CD4-positive, alpha-beta T cell treated with Interferon alpha-2 for 1 hour (primary cell): ENCODE results near the gene DCLK1.

Experiments used
- DNase-seq, 2 donors: peaks; one replicate each; pipeline ENCODE4 v3.0.0-alpha.2; 2020 to 2022

Gene DCLK1

DNA sequence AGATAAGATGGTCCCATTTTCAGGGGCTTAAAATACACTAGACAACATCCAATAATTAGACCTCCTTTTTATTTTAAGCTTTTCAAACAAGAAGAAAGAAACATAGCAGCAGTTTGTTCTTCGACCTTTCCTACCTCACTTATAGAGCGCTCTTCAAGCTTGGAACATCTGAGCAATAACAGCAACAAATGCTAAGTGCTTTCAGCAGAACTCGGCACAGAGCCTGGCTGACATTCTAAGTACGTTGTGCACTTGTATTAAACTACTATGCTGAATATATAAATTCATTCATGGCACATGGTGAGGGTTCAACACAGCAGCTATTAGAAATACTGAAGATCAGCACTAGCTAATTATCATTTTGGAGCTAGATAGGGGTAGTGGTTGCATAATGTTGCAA lies 398.6 kb downstream of the DCLK1 start:
- no peak for DNase-seq

DNA sequence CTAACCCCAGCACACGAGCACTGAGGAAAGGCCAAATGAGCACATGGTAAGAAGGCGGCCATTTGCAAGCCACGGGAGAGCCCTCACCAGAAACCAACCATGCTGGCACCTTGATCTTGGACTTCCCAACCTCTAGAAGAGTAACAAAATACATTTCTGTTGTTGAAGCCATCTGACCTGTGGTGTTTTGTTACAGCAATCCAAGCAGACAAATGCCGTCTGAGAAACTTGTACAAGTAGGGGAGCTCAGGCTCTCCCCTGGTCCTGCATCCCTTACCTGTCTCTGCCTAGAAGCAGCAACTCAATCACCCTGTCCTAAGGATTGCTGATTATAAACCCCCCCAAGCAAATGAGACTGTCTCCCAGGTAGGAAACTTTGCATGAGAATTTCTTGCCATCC lies 399.7 kb downstream of the DCLK1 start:
- no peak for DNase-seq

DNA sequence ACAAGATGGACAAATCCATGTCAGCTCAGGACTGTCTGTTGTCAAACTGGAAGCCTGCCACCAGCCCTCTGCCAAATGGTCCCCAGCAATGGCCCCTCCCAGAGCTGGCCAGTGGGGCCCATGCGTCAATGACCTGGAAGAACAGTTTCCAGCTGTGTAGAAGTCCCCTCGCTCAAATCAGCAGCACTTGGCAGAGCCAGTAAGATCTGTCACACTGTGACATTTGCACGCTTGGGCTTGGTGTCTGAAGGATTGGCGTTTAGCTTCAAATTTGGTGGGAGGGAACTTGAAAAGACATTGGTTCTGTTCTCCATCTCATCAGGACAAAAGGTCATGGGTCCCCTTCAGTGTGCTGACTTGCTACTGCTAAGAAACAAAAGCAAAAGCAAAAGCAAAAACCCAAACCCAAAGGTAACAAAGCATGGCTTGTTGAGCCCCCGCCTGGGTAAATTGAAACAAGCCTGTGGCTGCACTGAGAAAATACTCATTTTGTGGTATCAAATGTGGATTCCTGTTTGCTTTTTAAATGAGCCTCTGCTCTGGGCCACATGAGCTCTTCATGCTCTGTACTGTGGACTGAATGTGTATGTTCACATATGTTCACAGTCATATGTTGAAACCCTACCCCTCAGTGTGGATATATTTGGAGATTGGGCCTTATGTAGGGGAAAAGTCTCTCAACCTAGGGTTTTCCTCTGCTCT lies 401.1 kb downstream of the DCLK1 start:
- DNase-seq, result no peak

DNA sequence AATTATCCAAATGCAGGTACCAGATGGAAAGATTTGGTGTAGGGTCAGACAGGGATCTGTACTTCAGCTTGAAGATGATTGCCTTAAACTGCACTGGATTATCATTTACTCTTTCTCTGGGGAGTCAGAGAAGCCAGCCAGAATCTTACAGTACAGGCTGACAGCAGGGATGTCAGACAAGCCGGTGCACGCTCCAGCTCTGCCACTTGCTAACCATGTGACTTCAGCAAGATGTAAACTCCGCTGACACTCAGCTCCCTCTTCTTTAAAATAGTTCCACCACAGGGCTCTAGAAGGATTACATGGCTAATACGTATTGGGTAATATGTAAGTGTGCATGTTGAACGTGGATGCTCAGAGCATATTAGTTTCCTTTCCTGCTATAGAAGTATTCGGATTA lies 403.3 kb downstream of the DCLK1 start:
- no peak for DNase-seq

DNA sequence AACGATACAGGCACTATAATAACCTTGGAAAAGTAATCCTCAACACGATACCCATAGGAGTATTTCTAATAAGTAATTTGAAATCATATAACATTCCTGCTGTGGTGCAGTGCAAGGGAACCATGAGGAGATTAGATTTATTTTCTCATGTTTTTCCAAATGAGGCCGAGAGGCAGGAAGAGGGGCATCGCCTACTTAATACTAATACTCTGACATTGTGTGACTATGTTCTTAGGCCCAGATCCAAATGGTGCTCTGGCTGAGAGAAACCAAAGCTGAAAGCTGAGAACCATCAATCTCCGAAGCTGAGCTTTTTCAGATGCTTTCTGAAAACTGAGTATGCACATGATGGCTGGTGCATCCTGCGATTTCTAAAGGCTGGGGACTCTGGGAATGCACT lies 406.7 kb downstream of the DCLK1 start:
- no peak for DNase-seq

DNA sequence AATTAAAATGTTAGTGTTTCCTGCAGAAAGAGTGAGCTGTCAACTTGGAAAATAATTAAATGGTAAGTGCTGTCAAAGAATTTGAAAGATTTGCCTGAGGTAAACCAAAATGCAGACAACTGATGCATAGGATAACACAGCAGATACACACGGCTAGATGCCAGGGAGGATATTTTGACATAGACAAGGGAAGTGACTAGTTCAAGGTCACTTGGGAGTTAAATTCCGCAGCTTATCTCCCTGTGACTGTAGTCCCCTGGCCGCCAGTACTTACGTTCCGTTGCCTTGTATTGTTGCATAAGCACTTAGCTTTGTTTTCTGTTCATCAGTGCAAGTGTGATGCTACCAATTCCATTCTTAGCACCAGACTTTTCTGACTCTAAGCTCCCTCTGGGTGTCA lies 407.4 kb downstream of the DCLK1 start:
- DNase-seq, result no peak

DNA sequence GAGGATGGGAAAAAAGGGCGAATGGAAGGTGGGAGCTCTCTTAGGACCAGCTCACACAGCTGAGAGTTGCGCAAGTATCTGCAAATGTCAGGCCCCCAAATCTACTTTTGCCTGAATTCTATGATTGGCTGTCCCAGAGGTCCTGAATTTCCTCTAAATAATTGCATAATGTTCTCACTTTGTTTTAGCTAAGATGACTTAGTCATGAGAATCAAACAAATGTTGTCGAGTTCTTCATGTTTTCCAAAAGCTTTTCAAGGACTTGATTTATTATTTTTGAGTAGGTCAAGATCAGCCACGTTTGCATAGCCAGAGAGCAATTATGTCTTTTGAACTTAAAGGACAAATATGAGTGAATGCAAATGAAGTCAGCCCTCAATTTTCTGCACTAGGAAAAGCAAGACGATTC lies 408.1 kb downstream of the DCLK1 start:
- DNase-seq, result no peak

DNA sequence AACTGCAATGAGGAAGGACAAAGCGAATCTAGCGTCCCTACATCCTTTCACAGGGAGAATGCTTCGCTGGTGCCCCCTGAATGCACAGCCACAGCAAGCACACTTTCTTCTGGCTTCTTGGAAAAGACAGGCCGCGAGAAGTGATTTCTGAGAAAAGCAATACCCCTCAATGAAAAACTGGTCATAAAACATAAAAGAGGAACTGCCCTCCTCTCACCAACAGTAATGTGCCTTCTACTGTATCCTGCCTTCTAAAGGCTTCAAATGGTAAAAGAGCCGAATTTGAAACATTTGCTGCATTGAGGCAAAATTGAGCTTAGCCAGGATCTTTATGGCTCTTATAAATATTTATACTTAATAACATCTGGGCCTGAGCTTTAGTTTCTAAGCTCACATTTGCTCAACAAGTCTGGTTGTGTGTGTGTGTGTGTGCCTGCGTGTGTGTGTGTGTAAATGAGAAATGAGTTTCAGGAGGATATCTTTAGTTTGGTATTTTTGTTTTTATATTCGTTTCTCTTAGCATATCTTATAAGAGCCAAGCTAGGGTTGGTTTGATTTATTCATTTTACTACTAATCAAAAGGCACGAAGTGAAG lies 408.6 kb downstream of the DCLK1 start:
- no peak for DNase-seq

DNA sequence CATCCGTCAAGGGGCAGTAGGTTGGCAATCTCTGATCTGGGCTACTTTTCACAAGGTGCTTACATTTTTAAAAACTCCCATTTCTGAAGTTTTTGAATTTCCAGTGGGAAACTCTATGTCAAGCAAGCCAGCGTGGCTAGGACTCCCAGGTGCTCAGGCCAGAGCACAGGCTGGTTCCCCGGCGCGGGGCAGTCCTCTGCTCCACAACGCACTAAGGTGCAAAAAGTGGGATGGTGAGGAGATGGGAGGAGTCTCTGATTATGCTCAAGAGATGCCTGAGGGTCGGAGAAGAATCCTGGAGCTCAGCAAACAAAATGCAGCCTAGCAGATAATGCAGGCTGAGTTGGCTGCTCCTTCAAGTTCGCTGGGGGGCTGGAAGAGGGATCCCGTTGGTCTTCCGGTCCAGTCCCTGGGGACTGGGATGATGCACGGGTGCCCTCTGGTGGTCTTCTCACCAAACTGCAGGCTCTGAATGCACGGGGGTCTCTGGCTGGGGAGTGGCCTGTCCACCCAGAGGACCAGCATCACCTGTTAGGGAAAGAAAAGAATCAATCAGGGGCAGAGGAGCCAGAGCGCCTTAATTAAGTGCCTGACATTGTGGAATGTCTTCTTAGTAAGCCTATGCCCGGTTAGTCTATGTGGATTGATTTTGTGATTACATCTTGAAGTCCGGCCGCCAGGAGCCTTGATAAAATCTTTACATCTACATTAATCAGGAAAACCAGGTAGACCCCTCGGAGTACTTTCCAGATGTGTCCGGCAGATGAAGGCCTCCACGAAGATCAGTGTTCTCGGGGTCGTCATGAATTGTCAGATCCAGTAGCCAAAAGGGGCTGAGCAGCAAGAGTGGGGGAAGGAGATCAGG lies 410.3 kb downstream of the DCLK1 start:
- DNase-seq, result peak; percentile 8 to 14

DNA sequence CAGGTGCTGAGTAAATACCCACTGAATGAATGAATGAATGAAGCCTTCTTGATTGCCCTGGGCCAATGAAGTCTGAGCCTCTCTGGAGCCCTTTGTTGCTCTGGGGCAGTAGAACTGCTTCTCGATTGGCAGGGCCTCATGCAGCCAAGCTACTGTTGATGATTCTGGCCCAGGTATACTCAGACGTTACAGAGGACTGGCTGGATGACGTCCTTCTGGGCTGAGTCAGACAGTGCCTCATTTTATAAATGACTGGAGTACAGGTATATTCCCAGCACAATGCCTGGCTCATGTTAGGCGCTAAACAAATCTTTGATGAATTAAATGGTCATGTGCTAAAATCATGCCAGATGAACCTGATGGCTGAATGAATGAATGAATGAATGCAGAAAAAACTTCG lies 410.9 kb downstream of the DCLK1 start:
- DNase-seq, result no peak
